Measurements from ENCODE around the gene SLC43A3.
A peak's percentile ranks its signal among the peaks of the same experiment; 100 is the strongest.

The SLC43A3 gene

DNA sequence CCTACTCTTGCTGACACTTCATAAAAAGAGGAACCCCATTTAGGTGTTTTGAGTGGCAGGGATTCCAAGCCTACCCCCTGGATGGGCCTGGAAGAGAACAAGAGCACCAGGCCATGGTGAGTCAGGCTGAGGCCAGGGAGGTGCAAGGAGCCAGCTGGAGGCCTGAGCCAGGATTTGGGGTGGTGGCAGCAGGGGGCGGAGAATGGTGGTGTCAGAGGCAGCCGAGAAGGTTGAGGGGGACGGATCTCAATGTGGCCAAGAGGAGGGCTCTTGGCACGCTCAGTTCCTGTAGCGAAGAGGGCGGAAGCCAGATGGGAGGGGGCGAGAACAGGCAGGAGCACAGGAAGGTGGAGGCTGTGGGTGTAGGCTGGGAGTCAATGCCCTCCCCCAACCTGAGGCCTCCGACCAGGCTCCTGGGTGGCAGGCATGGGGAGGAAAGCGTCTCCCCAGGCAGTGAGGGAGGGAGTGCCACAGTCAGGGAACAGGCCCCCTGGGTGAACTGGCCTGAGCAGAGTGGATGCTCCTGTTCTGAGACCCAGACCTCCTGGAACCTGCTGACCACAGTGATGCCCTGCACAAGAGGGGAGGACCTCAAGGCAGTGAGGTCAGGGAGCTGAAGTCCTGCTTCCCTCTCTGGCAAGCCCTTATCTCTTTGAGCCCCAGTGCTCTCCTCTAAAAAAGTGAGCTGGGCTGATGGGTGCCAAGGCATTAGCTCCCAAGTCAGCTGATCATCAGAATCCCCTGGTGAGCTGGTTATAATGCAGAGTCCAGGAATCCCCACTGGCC lies 47.3 kb upstream of the SLC43A3 start:
- no peaks in the 10 kb centered on the region for H3K36me3 Mint-ChIP-seq (ENCODE audit: low read depth)
- H3K27me3 Mint-ChIP-seq (ENCODE audit: low read depth): peaks cover 69% of the 10 kb centered on the region
- H3K27ac Mint-ChIP-seq: no peak overlapping the region
- TF ChIP-seq, protein P1, sequence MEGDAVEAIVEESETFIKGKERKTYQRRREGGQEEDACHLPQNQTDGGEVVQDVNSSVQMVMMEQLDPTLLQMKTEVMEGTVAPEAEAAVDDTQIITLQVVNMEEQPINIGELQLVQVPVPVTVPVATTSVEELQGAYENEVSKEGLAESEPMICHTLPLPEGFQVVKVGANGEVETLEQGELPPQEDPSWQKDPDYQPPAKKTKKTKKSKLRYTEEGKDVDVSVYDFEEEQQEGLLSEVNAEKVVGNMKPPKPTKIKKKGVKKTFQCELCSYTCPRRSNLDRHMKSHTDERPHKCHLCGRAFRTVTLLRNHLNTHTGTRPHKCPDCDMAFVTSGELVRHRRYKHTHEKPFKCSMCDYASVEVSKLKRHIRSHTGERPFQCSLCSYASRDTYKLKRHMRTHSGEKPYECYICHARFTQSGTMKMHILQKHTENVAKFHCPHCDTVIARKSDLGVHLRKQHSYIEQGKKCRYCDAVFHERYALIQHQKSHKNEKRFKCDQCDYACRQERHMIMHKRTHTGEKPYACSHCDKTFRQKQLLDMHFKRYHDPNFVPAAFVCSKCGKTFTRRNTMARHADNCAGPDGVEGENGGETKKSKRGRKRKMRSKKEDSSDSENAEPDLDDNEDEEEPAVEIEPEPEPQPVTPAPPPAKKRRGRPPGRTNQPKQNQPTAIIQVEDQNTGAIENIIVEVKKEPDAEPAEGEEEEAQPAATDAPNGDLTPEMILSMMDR (IDR thresholded peaks at IDR 0.05; ENCODE audit: unreplicated experiment in 3 of 3): no peak
- peaks cover 8% of the 10 kb centered on the region for H3K4me1 Mint-ChIP-seq
- no peaks in the 10 kb centered on the region for H3K9me3 Mint-ChIP-seq
- no peak overlapping the region for H3K4me3 Mint-ChIP-seq

DNA sequence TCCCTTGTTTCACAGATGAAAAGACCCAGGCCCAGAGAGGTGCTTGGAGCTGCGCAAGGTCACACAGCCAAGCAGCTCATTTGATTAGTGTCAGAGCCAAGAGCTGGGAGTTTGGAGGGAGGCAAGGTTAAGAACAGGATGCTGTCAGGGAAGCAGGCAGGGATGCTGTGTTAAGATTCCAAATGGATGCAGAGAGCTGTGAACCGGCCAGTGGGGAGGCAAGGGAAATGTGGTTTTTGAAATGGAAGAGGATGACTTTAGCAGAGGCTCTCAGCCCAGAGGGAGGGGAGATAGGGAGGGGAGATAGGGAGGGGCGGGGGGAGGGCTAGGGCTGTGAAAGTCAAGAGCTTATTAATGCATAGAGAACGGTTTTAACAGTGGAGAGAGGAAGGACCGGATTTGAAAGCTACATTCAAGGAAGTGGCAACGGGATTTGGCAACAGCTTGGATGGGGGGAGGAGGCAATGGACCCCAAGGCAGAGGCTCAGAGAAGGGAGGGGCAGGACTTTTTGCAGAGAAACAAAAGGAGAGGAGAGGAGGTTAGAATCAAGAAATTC lies 46.4 kb upstream of the SLC43A3 start:
- peak overlapping the region in 1 of 3 experiments; percentile 52 for H3K27ac Mint-ChIP-seq
- no peaks in the 10 kb centered on the region for H3K9me3 Mint-ChIP-seq
- H3K4me3 Mint-ChIP-seq: peak overlapping the region in 2 of 3 experiments; percentile 31 to 69
- H3K36me3 Mint-ChIP-seq (ENCODE audit: low read depth): no peaks in the 10 kb centered on the region
- H3K27me3 Mint-ChIP-seq (ENCODE audit: low read depth): peaks cover 63% of the 10 kb centered on the region
- TF ChIP-seq, protein P1 (IDR thresholded peaks at IDR 0.05; ENCODE audit: unreplicated experiment in 3 of 3): no peak
- H3K4me1 Mint-ChIP-seq: peaks cover 8% of the 10 kb centered on the region

DNA sequence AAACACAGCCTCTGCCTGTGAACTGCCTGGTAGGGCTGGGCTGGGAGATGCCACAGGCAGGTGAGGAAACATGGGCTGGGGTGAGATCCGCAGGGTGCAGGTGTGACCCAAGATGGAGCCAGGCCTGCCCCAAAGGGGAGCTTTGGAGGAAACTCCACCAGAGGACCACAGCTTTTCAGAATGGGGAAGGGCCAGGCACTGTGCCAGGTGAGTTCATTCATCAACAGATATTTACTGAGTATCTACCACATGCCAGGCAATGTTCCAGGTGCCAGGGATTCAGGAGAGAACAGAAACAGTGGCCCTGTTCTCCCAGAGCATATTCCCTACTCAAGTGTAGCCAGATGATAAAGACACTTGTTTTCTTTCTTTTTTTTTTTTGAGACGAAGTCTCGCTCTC lies 44.6 kb upstream of the SLC43A3 start:
- Mint-ChIP-seq H3K9me3 (no peaks in the 10 kb centered on the region), H3K4me1 (peaks cover 8% of the 10 kb centered on the region), H3K36me3 (ENCODE audit: low read depth) (no peaks in the 10 kb centered on the region), H3K27ac (no peak overlapping the region), H3K4me3 (no peak overlapping the region), H3K27me3 (ENCODE audit: low read depth) (peaks cover 50% of the 10 kb centered on the region)
- TF ChIP-seq, protein P1 (IDR thresholded peaks at IDR 0.05; ENCODE audit: unreplicated experiment in 3 of 3): no peak

DNA sequence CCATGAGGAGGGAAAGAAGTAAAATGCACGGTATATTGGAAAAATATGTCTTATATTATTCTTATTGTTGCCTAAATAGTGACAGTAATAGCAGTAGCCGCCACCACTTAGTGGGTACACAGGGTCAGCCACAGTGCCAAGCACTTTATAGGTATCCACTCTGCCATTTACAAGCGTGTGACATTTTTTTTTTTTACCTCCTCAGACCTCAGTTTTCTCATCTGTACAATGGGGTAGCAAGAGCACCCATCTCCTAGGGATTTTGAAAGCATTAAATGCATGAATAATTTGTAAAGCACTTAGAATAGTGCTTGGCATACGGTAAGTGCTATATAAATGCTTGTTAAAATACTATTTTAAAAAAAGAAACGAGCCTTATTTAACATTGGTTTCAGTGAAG lies 42.3 kb upstream of the SLC43A3 start:
- Mint-ChIP-seq H3K4me1 (peaks cover 10% of the 10 kb centered on the region), H3K27ac (no peak overlapping the region), H3K36me3 (ENCODE audit: low read depth) (no peaks in the 10 kb centered on the region), H3K9me3 (no peaks in the 10 kb centered on the region), H3K4me3 (no peak overlapping the region), H3K27me3 (ENCODE audit: low read depth) (peaks cover 31% of the 10 kb centered on the region)
- TF ChIP-seq, protein P1 (IDR thresholded peaks at IDR 0.05; ENCODE audit: unreplicated experiment in 3 of 3): no peak

DNA sequence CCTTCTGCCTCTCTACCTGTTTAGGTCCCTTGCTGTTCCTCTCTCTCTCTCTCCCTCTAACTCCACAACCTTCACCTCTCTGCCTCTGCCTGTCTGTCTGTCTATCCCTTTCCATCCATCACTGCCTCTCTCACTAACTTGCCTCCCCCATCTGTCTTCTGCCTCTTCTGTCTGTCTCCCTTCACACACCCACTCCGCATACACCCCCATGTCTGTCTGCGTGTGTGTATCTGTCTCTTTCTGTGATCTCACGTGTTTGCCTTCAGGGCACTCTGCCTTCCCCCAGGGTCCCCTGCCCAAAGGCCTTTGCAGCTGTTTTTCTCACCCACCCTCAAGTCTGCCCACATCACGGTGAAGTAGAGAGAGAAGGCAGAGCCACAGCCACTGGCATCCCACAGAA lies 41.4 kb upstream of the SLC43A3 start:
- no peak overlapping the region for H3K4me3 Mint-ChIP-seq
- TF ChIP-seq, protein P1 (IDR thresholded peaks at IDR 0.05; ENCODE audit: unreplicated experiment in 3 of 3): no peak
- H3K27ac Mint-ChIP-seq: peak overlapping the region in 1 of 3 experiments; percentile 16
- peaks cover 29% of the 10 kb centered on the region for H3K27me3 Mint-ChIP-seq (ENCODE audit: low read depth)
- no peaks in the 10 kb centered on the region for H3K9me3 Mint-ChIP-seq
- H3K4me1 Mint-ChIP-seq: peaks cover 14% of the 10 kb centered on the region
- H3K36me3 Mint-ChIP-seq (ENCODE audit: low read depth): no peaks in the 10 kb centered on the region
